Natural killer cell (primary cell): Measurements from ENCODE around the gene THSD4. TPM values are rescaled to one million over a fixed set of nuclear protein-coding genes. Genes with fewer than 3 reads are reported as not detected.

ENCODE experiments used
- ATAC-seq, 3 donors: fragments of 150-1000 bp in 2 of 3; fragments of 200-7000 bp in 1 of 3; cut with Tn5 transposase; 1 replicate in 1 of 3; 2 replicates in 2 of 3; pipeline ENCODE4 v1.10.0; 2021; ENCODE audit warnings: mild to moderate bottlenecking in 2 of 3, moderate library complexity in 2 of 3
- DNase-seq, 2 donors: peaks; one replicate each; pipeline versions ENCODE4 v3.0.0 to v3.0.0-alpha.2; 2013 to 2021; ENCODE audit warnings: mixed read lengths in 1 of 2
- H3K27ac ChIP-seq: one replicate; pipeline ENCODE4 v1.5.1; 2013; ENCODE audit warnings: mild to moderate bottlenecking, low read length
- H3K27me3 ChIP-seq: one replicate; pipeline ENCODE4 v1.6.1; 2013; ENCODE audit warnings: low read length; ENCODE audit not compliant: control insufficient read depth, insufficient read depth
- H3K36me3 ChIP-seq: one replicate; pipeline ENCODE4 v1.6.1; 2013; ENCODE audit warnings: low read length; ENCODE audit not compliant: control insufficient read depth, insufficient read depth
- H3K4me1 ChIP-seq: one replicate; pipeline ENCODE4 v1.6.1; 2013; ENCODE audit warnings: low read length; ENCODE audit not compliant: control insufficient read depth, insufficient read depth
- H3K4me3 ChIP-seq: one replicate; pipeline ENCODE4 v1.5.1; 2013; ENCODE audit warnings: low read length
- H3K9me3 ChIP-seq: one replicate; pipeline ENCODE4 v1.6.1; 2013; ENCODE audit warnings: low read length; ENCODE audit not compliant: control insufficient read depth, insufficient read depth
- H3K27ac Mint-ChIP-seq, 2 donors: one replicate each; pipeline ENCODE4 v1.8.0; 2022; ENCODE audit warnings: mild to moderate bottlenecking in 2 of 2, mixed read lengths in 2 of 2, moderate library complexity in 1 of 2
- H3K27me3 Mint-ChIP-seq, 2 donors: one replicate each; pipeline ENCODE4 v1.8.0; 2022; ENCODE audit warnings: low read depth in 2 of 2, mixed read lengths in 2 of 2
- H3K36me3 Mint-ChIP-seq: one replicate; pipeline ENCODE4 v1.8.0; 2022; ENCODE audit warnings: mixed read lengths
- H3K4me1 Mint-ChIP-seq, 2 donors: one replicate each; pipeline ENCODE4 v1.8.0; 2022; ENCODE audit warnings: mixed read lengths in 2 of 2
- H3K4me3 Mint-ChIP-seq: one replicate; pipeline ENCODE4 v1.8.0; 2022; ENCODE audit warnings: mild to moderate bottlenecking, moderate library complexity, mixed read lengths
- H3K9me3 Mint-ChIP-seq, 2 donors: one replicate each; pipeline ENCODE4 v1.8.0; 2022; ENCODE audit warnings: mixed read lengths in 2 of 2
- WGBS: methylation state at CpG from one replicate; pipeline ENCODE4 v1.1.7; 2013; ENCODE audit warnings: missing lambda C conversion rate; ENCODE audit not compliant: insufficient coverage; 5-methylcytosine and 5-hydroxymethylcytosine counted together
- intact Hi-C: fragments of 100-400 bp; cut with micrococcal nuclease; formaldehyde crosslinking; loops from one replicate; pipeline ENCODE4 v1.14.2; 2022
- total RNA-seq, 4 donors: library from RNA; stranded (reverse); fragments of 120-200 nt in 1 of 4; gene quantifications; one replicate each; pipeline versions ENCODE4 v1.2.3 to v1.2.4, GENCODE V29; 2013 to 2022
- TF ChIP-seq, protein P1 (sequence below): fragments of 200-600 bp; IDR thresholded peaks from one replicate; pipeline ENCODE4 v1.8.0; 2022; ENCODE audit warnings: antibody characterized with exemption

The THSD4 gene
- total RNA-seq, 3 donors from 2014 or later (not counting 1 experiment from before 2014, with no cell fraction given), result not detected

DNA sequence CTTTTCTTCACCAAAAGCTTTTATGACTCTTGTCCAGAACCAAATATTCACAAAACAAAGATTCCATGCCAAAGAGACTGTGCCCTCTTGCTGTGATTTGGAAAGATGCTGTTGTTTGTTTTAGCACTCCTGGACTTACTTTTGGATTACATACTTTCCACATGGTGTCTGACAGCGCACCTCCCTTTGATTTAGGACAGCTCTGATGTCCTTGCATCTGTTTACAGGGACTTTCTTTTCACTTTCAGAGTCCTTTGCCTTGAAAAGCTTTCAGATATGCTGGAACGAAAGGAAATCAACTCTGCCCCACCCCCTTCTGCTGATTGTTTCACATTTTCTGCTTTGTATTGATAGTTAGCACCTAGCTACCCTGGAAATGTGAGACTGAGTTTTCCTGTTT is 562.1 kb downstream of the THSD4 start:
- Histone ChIP-seq H3K36me3 (no peaks in the 10 kb centered on the region), H3K4me3 (no peak overlapping the region), H3K9me3 (no peaks in the 10 kb centered on the region), H3K27me3 (peaks cover 2% of the 10 kb centered on the region), H3K27ac (no peak overlapping the region), H3K4me1 (no peaks in the 10 kb centered on the region)
- Mint-ChIP-seq H3K27me3 (peaks cover 22 to 50% of the 10 kb centered on the region in 2 donors), H3K36me3 (no peaks in the 10 kb centered on the region), H3K27ac (no peak overlapping the region), H3K4me1 (no peaks in the 10 kb centered on the region), H3K9me3 (no peaks in the 10 kb centered on the region), H3K4me3 (no peak overlapping the region)
- DNase-seq (no peak), ATAC-seq (no peak)
- intact Hi-C loops, result no loop called here
- 70% methylated on average over 2 of the region's 2 CpGs for WGBS
- TF ChIP-seq, protein P1, sequence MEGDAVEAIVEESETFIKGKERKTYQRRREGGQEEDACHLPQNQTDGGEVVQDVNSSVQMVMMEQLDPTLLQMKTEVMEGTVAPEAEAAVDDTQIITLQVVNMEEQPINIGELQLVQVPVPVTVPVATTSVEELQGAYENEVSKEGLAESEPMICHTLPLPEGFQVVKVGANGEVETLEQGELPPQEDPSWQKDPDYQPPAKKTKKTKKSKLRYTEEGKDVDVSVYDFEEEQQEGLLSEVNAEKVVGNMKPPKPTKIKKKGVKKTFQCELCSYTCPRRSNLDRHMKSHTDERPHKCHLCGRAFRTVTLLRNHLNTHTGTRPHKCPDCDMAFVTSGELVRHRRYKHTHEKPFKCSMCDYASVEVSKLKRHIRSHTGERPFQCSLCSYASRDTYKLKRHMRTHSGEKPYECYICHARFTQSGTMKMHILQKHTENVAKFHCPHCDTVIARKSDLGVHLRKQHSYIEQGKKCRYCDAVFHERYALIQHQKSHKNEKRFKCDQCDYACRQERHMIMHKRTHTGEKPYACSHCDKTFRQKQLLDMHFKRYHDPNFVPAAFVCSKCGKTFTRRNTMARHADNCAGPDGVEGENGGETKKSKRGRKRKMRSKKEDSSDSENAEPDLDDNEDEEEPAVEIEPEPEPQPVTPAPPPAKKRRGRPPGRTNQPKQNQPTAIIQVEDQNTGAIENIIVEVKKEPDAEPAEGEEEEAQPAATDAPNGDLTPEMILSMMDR, result no peak

DNA sequence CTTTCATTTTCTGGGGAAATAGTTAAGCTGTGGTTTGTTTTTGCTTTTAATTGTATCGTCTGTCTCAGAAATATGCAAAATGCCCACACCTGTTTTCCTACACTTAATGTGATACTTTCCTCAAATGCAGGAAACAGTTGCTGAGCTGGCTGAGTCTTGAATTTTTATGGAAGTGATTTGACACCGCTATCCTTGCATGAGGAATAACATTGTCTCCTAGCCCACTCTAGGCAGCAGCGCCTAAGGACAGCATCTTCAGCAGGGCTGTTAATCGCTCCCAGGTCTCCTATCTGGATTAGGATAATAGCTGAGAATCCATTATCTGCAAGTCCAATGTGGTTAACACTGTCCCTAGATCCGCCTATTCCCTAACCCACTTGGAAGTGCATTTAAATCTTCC is 562.5 kb downstream of the THSD4 start:
- ATAC-seq (no peak), DNase-seq (no peak)
- 84% methylated on average over 3 of the region's 5 CpGs for WGBS
- no peaks in the 10 kb centered on the region for H3K36me3 ChIP-seq
- intact Hi-C loops, result no loop called here
- no peaks in the 10 kb centered on the region for H3K4me1 ChIP-seq
- H3K9me3 ChIP-seq, result no peaks in the 10 kb centered on the region
- Mint-ChIP-seq H3K36me3 (no peaks in the 10 kb centered on the region), H3K4me1 (no peaks in the 10 kb centered on the region), H3K27me3 (peaks cover 18 to 49% of the 10 kb centered on the region in 2 donors), H3K4me3 (no peak overlapping the region), H3K9me3 (no peaks in the 10 kb centered on the region), H3K27ac (no peak overlapping the region)
- peaks cover 2% of the 10 kb centered on the region for H3K27me3 ChIP-seq
- no peak overlapping the region for H3K27ac ChIP-seq
- TF ChIP-seq, protein P1, result no peak
- no peak overlapping the region for H3K4me3 ChIP-seq

DNA sequence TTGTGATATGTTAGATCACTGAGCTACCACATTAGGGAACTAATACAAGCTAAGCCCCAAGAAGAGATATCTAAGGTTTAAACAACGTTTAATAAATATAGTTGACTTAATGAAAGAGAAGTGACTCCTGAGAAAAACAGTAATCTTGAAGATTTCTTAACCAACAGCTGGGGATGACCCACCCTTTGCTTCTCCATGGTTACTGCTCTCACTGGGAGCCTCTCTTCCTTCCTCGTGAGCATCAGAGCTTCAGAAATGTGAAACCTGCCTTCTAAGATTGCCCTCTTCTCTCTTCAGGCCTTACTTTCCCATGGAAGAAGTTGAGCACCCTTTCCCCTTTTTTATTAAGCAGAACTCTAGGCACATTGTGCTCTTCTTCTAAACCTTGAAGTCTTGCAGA is 562.9 kb downstream of the THSD4 start:
- H3K4me1 Mint-ChIP-seq, result no peaks in the 10 kb centered on the region
- no peak overlapping the region for H3K4me3 Mint-ChIP-seq
- no peaks in the 10 kb centered on the region for H3K9me3 Mint-ChIP-seq
- Histone ChIP-seq H3K27ac (no peak overlapping the region), H3K4me1 (no peaks in the 10 kb centered on the region), H3K9me3 (no peaks in the 10 kb centered on the region), H3K27me3 (peaks cover 2% of the 10 kb centered on the region), H3K4me3 (no peak overlapping the region), H3K36me3 (no peaks in the 10 kb centered on the region)
- 78% methylated on average over 2 of the region's 2 CpGs for WGBS
- intact Hi-C loops, result no loop called here
- TF ChIP-seq, protein P1, result no peak
- H3K36me3 Mint-ChIP-seq, result no peaks in the 10 kb centered on the region
- H3K27ac Mint-ChIP-seq, result no peak overlapping the region
- H3K27me3 Mint-ChIP-seq, result peaks cover 18 to 49% of the 10 kb centered on the region in 2 donors
- no peak for DNase-seq
- no peak for ATAC-seq

DNA sequence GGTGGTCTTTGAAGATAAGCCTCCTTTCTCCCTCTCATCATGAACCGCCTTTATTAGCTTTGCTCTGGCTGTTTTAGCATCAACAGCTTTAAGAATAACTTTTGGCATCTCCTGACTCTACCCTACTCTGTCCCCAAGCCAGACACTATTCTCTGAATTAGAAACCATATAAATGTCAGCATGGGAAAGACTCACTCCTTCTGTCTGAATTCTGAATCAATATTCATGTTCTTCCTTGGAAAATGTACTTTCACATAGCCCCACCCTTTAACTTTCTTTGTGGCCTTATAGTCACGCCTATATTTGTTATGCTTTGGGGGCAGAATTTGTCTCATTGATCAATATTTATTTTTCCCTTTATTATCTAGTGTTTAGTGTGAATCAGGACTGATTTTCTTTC is 563.3 kb downstream of the THSD4 start:
- no peaks in the 10 kb centered on the region for H3K9me3 ChIP-seq
- TF ChIP-seq, protein P1, result no peak
- no peaks in the 10 kb centered on the region for H3K36me3 ChIP-seq
- no peak overlapping the region for H3K27ac ChIP-seq
- H3K27me3 ChIP-seq, result peaks cover 2% of the 10 kb centered on the region
- H3K36me3 Mint-ChIP-seq, result no peaks in the 10 kb centered on the region
- no peak overlapping the region for H3K27ac Mint-ChIP-seq
- DNase-seq (no peak), ATAC-seq (no peak)
- no peaks in the 10 kb centered on the region for H3K9me3 Mint-ChIP-seq
- H3K4me1 ChIP-seq, result no peaks in the 10 kb centered on the region
- no peak overlapping the region for H3K4me3 ChIP-seq
- H3K4me3 Mint-ChIP-seq, result no peak overlapping the region
- WGBS, result 89% methylated on average over 1 of the region's 2 CpGs
- intact Hi-C loops, result no loop called here
- H3K4me1 Mint-ChIP-seq, result no peaks in the 10 kb centered on the region
- peaks cover 14 to 48% of the 10 kb centered on the region in 2 donors for H3K27me3 Mint-ChIP-seq
